Subcutaneous adipose tissue (tissue), 4 donors: ENCODE measurements around the gene CCN5. TPM values are rescaled to one million over a fixed set of nuclear protein-coding genes. Genes with fewer than 3 reads are reported as not detected.

Source experiments
- CTCF ChIP-seq: fragments of 450-650 bp; IDR thresholded peaks from one replicate; pipeline ENCODE4 v1.5.1; 2016; ENCODE audit warnings: low read depth, mild to moderate bottlenecking, control low read depth, antibody characterized with exemption, moderate library complexity
- total RNA-seq, 4 donors: library from RNA; depleted of rRNA; stranded (reverse); fragments of >200 nt; gene quantifications; one replicate each; pipeline ENCODE4 v1.1.0, GENCODE V29; 2016

The CCN5 gene
- total RNA-seq, 4 donors from 2014 or later, result 153 to 1,717 (median 223) TPM

DNA sequence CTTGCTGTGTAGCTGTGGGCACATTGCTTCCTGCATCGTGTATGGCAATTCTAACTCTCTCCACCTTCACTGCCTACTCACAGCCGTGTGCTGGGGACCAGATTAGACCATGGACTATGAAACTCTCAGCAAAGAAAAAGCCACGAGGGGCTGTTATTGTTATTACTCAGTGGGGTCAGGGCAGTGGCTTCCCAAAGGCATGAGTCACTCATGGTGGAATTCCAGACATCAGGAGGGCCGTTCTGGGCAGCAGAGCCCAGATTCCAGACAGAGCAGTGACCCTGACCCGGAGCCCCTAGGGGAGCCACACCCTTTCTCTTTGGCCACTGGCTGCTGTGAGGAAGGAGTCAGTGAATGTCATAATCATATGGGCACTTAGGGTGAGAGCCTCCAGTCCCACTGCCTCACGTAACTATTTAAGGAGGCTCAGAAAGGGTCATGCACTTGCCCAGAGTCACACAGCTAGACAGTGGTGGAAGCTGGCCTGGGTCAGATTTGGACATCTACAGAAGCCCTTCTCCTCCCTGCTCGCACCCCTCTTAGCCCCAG, 22.2 kb upstream of the CCN5 start:
- no peak for TF ChIP-seq CTCF

DNA sequence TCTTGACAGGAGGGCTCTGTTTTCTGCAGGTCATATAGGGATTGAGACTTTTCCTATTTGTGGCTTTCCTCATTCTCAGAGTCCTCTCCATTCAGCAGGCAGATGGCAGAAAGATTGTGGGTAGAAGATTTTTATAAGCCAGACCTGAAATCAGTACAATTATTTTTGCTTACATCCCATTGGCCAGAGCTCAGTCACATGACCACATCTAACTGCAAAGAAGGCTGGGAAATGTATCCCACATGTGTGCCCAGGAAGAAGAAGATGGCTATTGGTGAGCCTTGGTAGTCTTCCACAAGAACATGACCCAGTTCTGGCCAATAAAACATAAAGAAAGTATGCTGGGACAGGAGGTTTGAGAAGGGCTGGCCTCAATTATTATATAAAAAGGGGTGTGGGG, 21.5 kb upstream of the CCN5 start:
- TF ChIP-seq CTCF, result no peak

DNA sequence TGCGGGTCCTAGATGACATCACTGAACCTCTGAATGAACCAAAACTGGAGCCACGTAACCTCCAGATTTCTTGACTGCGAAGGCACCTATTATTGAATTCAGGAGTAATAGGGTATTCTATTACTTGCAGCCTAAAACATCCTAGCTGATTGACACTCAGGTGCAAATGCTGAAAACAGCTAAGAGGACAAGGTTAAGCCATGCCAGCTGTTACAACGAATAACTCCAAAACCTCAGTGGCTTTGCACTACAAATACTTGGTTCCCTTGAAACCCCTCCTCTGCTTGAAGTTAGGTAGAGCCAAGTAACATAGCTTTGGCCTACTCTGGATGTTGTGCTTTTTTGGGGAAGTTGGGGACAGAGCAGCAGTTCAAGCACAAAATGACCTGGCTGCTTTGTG, 21.0 kb upstream of the CCN5 start:
- no peak for TF ChIP-seq CTCF

- no peak for TF ChIP-seq CTCF
These were observed 19.9 kb upstream of the CCN5 start for GRCh38 chr20:44695295-44695673.

GRCh38 chr20:44695674-44696300, 19.4 kb upstream of the CCN5 start:
- no peak for TF ChIP-seq CTCF

DNA sequence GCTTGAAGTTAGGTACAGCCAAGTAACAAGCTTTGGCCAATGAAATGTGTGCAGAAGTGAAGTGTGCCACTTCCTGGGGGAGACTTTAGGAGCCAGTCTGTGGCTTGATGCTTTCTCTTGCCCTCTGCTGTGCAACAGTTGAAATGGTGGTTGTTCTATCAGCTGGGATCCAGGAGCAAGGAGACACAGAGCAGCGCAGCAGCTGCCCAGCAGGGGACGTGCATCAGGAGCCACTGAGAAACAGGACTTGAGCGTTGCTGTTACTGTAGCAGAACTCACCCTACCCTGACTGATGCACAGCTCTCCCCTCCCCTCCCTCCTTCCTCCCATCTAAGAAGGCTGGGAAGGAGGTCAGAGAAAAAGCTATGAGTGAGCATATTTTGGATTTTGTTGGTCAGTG, 18.9 kb upstream of the CCN5 start:
- no peak for TF ChIP-seq CTCF

- TF ChIP-seq CTCF, result no peak
These were observed 16.8 kb upstream of the CCN5 start for GRCh38 chr20:44698351-44698750.
